ENCODE results near the gene NDN.
"Not testable (repeated sequence)": the region's sequence is repeated elsewhere in the genome, so short reads cannot be mapped to it uniquely, and the experiment has no call there.

Gene NDN

GRCh38 chr15:23687143-23687470, at the start of gene NDN:
NDN (minus strand) TSS chr15:23687305; CDS start chr15:23687217, 88 bp downstream.
- H3K4me3 ChIP-seq (ENCODE audit: control insufficient read depth, low read depth, low read length): peak within 1 kb of the TSS; percentile 49
- TF ChIP-seq CTCF (conservative IDR thresholded peaks at IDR 0.05; ENCODE audit: control insufficient read depth, insufficient read depth, low read depth, low read length): no peak
- DNase-seq (ENCODE audit: low read depth): peak; percentile 56

- no peak overlapping the region for H3K4me3 ChIP-seq (ENCODE audit: control insufficient read depth, low read depth, low read length)
- no peak for TF ChIP-seq CTCF (conservative IDR thresholded peaks at IDR 0.05; ENCODE audit: control insufficient read depth, insufficient read depth, low read depth, low read length)
- no peak for DNase-seq (ENCODE audit: low read depth)
Measured at GRCh38 chr15:23736033-23736673, 49.0 kb upstream of the NDN start.

- H3K4me3 ChIP-seq (ENCODE audit: control insufficient read depth, low read depth, low read length): no peak overlapping the region
- no peak for DNase-seq (ENCODE audit: low read depth)
- no peak for TF ChIP-seq CTCF (conservative IDR thresholded peaks at IDR 0.05; ENCODE audit: control insufficient read depth, insufficient read depth, low read depth, low read length)
Measured at GRCh38 chr15:23734862-23735261, 47.8 kb upstream of the NDN start.

GRCh38 chr15:23713874-23714656, 27.0 kb upstream of the NDN start:
- not testable (repeated sequence) for DNase-seq (ENCODE audit: low read depth); H3K4me3 ChIP-seq (ENCODE audit: control insufficient read depth, low read depth, low read length)

GRCh38 chr15:23708332-23708731, 21.2 kb upstream of the NDN start:
- no peak for TF ChIP-seq CTCF (conservative IDR thresholded peaks at IDR 0.05; ENCODE audit: control insufficient read depth, insufficient read depth, low read depth, low read length)
- no peak for DNase-seq (ENCODE audit: low read depth)
- H3K4me3 ChIP-seq (ENCODE audit: control insufficient read depth, low read depth, low read length): no peak overlapping the region

GRCh38 chr15:23695282-23695681, 8.2 kb upstream of the NDN start:
- TF ChIP-seq CTCF (conservative IDR thresholded peaks at IDR 0.05; ENCODE audit: control insufficient read depth, insufficient read depth, low read depth, low read length): no peak
- no peak overlapping the region for H3K4me3 ChIP-seq (ENCODE audit: control insufficient read depth, low read depth, low read length)
- no peak for DNase-seq (ENCODE audit: low read depth)

GRCh38 chr15:23694592-23694991, 7.5 kb upstream of the NDN start:
- no peak for TF ChIP-seq CTCF (conservative IDR thresholded peaks at IDR 0.05; ENCODE audit: control insufficient read depth, insufficient read depth, low read depth, low read length)

More at GRCh38 chr15:23694592-23694991, 7.5 kb upstream of the NDN start:
- no peak overlapping the region for H3K4me3 ChIP-seq (ENCODE audit: control insufficient read depth, low read depth, low read length)
- no peak for DNase-seq (ENCODE audit: low read depth)

Data from fibroblast of mammary gland (primary cell).